Brain pericyte (primary cell): ENCODE results near the gene POTEF.
"Not testable (repeated sequence)": the region's sequence is repeated elsewhere in the genome, so short reads cannot be mapped to it uniquely, and the experiment has no call there.

Source experiments
- DNase-seq: peaks from one replicate; pipeline ENCODE4 v3.0.0-alpha.2; 2012; ENCODE audit warnings: low read depth, low spot score

Gene POTEF

GRCh38 chr2:130129120-130129829, at the start of gene POTEF:
TSS of gene POTEF (minus strand) at chr2:130129222. CDS start at chr2:130120515, 8,707 bp downstream.
- not testable (repeated sequence) for DNase-seq

- not testable (repeated sequence) for DNase-seq
Measured at GRCh38 chr2:130174866-130175265, 45.8 kb upstream of the POTEF start.

- DNase-seq = no peak
Measured at GRCh38 chr2:130169896-130170295, 40.9 kb upstream of the POTEF start.

- DNase-seq = not testable (repeated sequence)
Measured at GRCh38 chr2:130169163-130169562, 40.1 kb upstream of the POTEF start.

GRCh38 chr2:130166611-130167010, 37.6 kb upstream of the POTEF start:
- DNase-seq = not testable (repeated sequence)

DNA sequence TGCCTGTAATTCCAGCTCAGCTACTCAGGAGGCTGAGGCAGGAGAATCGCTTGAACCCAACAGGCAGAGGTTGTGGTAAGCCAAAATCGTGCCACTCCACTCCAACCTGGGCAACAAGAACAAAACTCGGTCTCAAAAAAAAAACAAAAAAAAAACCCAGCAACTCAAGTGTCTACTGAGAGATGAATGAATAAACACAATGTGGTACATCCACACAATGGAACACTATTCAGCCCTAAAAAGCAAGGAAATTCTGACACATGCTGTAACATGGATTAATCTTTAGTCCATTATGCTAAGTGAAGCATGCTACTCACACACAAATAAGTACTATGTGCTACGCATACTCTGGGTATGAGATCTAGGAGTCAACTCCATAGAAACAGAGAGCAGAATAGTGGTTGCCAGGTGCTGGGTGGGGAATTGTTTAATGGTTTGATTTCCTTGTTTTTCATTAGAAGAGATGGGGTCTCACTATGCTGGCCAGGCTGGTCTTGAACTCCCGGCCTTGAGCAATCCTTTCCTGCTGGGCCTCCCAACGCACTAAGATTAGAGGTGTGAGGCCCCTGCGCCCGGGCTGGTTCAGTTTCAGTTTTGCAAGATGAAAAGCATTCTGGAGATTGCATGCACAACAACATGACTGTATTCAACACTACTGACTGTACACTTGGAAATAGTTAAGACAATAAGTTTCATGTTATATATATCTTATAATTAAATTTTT, 36.4 kb upstream of the POTEF start:
- no peak for DNase-seq

DNA sequence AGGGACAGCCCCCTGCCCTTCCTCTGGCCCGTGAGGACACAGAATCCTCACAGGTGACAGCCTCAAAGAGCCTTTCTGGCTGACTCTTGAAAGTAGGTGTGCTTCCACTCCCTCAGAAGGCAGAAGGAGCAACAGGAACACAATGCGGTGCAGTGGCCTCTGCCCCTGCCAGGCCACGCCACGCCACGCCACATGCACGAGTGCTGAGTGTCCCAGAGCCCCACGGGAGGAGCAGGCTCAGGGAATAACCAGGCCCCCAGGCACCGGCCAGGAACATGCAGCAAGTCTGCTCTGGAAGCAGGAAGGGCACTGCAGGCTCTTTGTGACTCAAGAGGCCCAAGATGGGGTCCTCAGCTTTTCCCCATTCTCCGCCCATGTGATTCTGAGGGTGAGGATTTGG, 33.9 kb upstream of the POTEF start:
- DNase-seq = no peak

DNA sequence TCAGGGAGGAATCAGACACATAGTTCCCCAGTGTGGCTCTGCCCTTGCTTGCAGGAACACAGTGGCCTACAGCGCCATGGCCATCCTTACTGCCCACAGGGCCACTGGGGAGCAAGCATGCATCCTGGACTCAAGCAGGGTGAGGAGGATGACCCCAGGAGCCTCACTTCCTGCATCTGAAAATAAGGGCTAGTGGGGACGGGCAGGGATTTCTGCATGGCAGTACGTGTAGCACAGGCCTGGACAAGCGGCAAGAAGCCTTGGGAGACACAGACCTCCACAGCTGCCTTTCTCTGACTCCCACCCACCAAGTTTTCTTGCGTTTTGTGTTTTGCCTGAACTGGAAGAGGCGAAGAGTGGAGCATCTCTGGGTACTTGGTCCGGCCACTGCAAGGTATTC, 33.5 kb upstream of the POTEF start:
- not testable (repeated sequence) for DNase-seq

DNA sequence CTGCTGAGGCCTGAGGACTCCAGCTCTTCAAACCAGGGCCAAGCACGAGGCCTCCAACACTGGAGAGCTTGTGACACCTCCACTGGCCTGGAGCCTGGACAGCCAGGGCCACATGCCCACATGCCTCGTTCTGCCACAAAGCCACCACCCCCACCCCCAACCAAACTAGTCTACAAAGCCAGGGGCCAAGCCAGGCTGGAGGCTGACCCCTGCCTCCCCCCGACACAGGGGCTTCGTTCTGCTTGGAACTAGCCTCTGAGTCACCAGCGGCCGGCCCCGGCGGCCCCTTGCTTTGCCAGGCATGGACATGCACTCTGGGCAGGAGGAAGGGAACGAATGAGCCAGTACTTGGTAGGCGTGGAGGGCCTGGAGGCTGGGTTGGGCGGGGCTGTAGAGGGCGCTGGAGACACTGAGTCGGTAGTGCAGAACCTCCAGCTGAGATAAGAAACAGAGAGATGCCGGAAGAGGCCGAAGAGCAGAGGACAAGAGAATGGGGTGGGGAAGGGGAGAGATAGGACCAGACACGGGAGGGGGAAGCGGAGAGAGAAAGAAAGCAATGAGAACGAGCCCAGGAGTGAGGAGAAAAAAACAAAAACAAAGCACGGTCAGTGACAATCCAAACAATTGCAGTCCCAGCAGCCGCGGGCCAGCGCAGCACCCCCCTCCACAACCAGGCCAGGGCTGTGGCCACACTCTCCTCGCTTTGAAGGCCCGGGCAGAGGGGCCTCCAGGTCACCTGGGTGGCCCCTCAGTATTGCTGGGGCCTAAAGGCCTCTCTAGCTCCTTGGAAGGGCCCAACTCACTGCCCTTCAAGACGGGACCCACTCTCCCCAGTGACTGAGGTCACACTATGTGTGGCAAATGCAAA, 32.0 kb upstream of the POTEF start:
- not testable (repeated sequence) for DNase-seq

- no peak for DNase-seq
Measured at GRCh38 chr2:130160131-130160530, 31.1 kb upstream of the POTEF start.

DNA sequence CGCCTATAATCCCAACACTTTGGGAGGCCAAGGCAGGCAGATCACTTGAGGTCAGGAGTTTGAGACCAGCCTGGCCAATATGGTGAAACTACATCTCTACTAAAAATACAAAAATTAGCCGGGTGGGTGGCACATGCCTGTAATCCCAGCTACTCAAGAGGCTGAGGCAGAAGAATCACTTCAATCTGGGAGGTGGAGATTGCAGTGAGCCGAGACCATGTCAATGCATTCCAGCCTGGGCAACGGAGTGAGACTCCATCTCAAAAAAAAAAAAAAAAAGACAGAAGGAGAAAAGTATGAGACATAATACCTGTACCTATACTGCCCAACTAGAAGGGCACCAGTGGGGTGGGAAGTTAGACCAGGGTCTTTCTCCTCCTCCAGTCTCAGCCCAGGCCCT, 30.4 kb upstream of the POTEF start:
- not testable (repeated sequence) for DNase-seq

- DNase-seq = no peak
Measured at GRCh38 chr2:130158631-130159030, 29.6 kb upstream of the POTEF start.

DNA sequence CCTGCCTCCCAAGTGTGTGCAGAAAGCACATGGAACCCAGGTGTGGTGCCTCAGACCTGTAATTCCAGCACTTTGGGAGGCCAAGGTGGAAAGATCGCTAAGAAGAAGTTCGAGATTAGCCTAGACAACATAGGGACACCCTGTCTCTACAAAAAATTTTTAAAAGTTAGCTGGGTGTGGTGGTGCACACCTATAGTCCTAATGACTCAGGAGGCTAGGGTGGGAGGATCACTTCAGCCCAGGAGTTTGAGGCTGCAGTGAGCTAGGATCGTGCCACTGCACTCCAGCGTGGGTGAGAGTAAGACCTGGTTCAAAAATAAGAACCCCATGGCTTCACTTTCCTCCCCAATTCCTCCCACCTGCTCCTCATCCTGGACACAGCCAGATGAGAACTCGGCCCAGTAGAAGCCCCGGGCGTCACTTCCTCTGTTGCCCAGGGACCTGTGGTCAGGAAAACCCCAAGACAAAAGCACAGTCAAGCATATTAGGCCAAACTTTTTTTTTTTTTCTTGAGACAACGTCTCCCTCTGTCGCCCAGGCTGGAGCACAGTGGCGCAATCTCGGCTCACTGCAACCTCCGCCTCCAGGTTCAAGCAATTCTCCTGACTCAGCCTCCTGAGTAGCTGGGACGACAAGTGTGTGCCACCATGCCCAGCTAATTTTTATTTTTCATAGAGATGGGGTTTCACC, 28.9 kb upstream of the POTEF start:
- not testable (repeated sequence) for DNase-seq

DNA sequence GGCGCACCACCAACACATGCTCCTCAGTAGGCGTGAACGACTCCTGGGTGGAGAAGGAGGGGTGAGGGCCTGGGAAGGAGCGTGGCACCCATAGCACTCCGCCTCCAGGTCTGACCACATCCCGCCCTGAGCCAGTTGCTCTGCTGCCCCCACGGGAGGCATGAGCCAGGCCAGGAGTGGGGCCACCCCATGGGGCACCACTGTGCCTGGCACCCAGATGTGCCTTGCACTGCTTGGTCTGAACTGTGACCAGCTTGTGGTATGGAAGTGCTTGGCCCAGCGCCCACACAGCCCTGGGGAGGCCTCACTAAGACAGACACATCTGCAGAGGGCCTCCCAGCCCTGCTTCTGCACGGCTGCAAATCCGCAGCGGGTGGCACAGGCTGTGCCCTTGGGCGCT, 28.3 kb upstream of the POTEF start:
- not testable (repeated sequence) for DNase-seq

GRCh38 chr2:130156624-130157004, 27.6 kb upstream of the POTEF start:
- no peak for DNase-seq

GRCh38 chr2:130155956-130156623, 27.1 kb upstream of the POTEF start:
- not testable (repeated sequence) for DNase-seq

GRCh38 chr2:130154773-130155765, 26.0 kb upstream of the POTEF start:
- DNase-seq = no peak

DNA sequence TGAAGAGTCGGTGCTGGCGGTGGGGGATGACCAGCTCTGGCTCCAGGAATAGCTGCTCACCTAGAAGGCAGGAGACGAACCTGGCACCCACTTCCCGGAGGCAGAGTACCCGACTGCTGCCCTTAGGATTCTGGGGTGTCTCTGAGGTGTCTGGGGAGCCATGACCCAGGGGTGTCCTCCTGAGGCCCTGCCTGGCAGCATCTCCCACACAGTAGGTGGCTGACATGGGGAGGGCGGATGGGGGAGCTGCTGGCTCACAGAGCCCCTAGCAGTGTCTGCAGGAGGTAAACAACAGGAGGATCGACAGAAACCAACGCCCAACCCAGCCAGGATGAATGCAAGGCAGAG, 25.4 kb upstream of the POTEF start:
- not testable (repeated sequence) for DNase-seq

DNA sequence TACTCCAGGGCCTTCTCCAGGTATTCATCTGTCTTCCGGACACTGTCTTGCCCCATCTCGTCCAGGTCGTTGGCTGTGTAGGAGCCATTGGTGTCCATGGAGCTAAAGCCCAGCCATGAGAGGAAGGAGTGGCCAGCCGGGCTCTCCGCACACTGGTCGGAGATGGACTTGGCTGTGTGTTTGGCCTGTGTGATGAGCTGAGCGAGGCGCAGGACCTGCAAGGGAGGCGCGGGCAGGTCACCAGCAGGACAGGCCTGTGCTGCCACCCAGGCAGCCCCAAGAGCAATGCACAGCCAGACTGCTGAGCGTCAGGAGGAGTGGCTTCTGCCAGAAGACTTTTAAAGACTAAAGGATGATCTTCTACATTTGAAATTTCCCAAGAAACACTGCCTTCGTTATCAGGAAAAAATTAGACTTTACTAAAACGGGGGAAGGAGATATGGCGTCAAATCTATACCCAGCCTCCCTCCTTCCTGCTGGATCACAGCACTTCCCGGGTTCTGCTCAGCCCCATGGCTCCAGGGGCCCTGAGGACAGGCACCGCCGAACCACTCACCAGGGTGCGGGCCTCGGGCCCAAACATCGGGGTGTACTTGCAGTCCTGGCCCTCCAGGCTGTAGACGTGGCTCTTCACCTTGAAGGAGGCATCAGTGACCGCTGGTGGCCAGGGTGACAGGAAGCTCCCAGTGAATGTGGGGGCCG, 24.9 kb upstream of the POTEF start:
- not testable (repeated sequence) for DNase-seq
